GM21737 (cell line): Measurements from ENCODE around the gene SPPL2B.
"Not testable (repeated sequence)": the region's sequence is repeated elsewhere in the genome, so short reads cannot be mapped to it uniquely, and the experiment has no call there.

Experiments
- ATAC-seq: cut with Tn5 transposase; IDR thresholded peaks from one replicate; pipeline ENCODE4 v1.9.1; 2021; ENCODE audit warnings: mild to moderate bottlenecking, moderate library complexity; ENCODE audit not compliant: unreplicated experiment

SPPL2B gene

GRCh38 chr19:2336528-2337328, 8.2 kb downstream of the SPPL2B start:
- no peak for ATAC-seq

GRCh38 chr19:2337329-2337707, 8.8 kb downstream of the SPPL2B start:
- no peak for ATAC-seq

DNA sequence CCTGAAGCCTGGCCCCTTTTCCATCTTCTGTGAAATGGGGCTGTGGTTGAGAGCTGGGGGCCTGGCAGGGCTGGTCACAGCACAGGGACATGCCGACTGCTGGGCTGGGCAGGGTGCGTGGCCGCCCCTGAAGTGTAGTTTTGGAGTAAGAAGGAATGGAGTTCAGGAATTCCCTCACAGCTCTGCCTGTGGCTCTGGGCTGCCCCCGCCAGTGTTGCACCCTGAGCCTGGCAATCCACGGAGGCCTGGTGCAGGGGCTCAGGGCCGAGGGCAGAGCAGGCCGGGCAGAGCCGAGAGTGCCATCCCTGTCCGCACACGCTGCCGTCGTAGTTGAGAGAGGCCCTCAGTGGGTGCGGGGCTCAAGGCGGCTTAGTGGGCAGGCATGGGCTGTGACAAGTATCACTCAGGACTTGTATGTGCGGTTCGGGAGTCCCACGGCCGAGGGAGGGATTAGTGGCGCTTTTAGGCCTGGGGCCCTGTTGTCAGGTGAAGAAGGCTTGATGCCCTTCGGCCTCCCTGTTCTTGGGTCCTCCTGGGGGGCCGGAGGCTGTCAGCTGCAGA, 9.7 kb downstream of the SPPL2B start:
- ATAC-seq, result no peak

- ATAC-seq, result no peak
These were observed 10.5 kb downstream of the SPPL2B start for GRCh38 chr19:2338751-2339643.

GRCh38 chr19:2339644-2340310, 11.3 kb downstream of the SPPL2B start:
- ATAC-seq, result no peak

DNA sequence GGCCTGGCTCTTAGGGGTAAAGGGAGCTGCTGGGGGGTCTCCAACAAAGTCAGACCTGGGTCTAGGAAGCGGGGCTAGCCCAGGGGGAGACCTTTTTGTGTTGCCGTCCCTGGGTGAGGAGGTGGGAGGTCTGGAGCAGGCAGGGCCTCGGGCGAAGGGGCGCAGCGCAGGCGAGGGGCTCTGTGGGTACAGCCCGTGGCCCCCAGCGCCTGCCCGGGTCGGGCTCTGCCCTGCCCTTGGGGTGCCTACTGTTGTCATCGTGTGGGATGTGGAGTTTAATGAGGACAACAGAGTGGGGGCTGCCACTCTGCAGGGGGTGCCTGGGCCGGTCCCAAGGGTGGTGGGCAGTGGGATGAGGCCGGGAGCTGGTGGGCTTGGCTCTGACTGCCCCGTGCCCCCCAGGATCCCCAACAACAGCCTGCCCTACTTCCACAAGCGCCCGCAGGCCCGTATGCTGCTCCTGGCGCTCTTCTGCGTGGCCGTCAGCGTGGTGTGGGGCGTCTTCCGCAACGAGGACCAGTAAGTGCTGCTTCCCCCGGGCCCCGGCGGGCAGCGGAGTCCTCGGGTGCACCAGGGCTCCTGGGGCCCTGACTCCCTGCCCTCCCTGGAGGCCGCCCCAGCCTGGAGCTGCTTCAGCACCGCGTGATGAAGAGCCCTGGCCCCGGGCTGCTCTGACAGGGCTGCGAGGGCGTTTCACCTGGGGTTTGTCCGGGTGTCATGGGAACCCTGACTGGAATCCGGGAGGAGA, 12.2 kb downstream of the SPPL2B start:
- ATAC-seq, result no peak

DNA sequence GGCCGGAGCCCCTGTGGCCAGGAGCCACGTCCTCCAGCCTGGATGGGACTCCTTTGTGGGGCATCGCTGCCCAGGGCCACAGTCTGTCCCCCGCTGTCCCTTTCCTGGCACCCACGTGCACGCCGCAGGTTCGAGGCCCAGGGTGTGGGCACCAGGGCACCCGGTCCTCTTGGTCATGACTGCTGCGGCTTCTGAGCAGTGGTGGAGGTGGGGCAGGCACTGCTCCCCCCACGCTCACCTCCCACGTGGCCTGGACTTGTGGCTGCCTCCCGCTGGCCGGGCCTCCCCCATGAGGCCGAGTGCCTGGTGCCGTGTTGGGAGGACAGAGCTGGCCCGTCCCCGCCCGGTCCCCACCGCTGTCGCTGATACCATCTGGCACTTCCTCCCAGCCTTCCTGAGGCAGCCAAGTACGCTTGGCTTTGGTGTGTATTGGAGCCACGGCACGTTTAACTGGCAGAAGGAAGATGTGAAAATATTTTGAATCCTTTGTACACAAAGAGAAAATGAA, 12.8 kb downstream of the SPPL2B start:
- ATAC-seq, result no peak

DNA sequence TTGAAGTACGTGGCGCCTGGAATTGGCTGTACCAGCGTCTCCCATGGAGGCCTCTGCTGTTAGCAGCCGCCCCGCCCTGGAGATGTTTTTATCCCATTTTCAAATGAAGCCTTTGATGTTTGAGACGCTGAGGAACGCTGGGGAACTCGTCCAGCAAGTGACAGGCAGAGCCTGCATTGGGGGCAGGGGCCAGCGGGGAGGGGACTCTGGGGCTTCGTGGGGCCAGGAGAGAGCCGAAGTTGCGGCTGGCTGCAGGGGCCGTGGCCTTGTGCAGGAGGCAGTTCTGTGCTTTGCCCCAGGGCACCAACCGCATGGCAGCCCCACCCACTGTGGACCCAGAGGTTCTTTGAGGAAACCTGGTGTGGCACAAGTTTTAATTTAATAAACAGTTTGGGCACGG, 13.5 kb downstream of the SPPL2B start:
- no peak for ATAC-seq

DNA sequence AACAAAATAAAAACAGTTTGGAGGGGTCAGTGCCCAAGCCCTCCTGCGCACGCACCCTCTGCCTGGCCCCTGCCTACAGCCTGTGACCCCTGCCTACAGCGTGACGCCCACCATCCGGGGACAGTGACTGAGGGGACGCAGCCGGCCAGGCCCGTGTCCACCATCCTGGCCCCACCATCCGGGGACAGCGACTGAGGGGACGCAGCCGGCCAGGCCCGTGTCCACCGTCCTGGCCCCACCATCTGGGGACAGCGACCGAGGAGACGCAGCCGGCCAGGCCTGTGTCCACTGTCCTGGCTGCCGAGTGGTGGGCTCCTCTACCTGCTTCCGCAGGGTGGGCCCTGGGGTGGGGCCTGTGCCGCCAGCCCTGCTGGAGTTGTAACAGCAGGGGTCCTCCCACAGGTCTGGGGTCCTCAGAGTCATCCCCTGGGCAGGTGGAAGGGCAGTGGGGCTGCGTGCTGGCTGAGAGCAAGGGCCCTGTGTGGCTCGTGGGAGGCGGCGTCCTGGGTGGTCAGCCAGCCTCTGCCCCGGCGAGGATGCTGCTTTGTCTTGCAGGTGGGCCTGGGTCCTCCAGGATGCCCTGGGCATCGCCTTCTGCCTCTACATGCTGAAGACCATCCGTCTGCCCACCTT, 14.3 kb downstream of the SPPL2B start:
- no peak for ATAC-seq

DNA sequence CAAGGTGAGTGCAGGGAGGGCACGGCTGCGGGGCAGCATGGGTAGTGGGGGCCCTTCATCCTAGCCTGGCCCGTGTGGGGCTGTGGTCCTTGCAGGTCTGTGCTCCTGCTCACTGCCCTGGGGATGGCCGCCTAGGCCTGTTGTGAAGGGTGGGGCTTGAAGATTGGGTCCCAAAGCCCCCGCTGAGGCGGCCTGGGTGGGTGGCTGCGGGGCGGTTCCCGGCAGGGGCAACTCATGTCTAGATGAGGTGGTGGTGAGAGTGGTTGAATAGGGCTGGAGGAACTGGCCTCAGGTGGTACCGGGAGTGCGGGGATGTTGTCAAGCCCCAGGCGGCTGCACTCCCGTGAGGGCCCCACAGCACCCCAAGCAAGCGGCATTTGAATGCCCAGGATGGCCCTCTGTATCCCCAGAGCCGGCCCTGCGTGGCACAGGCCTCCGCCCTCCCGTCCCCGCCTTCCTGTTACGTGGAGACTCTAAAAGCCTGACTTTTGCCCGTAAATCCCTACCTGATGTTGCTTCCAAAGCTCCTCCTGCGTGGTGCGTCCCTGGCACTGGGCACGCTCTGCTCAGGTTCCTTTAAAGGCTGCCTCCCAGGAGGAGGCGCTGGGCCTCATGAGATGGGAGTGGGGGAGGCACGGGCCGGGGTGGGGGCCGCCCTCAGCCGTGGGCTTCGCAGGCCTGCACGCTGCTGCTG, 15.0 kb downstream of the SPPL2B start:
- ATAC-seq, result no peak

- no peak for ATAC-seq
These were observed 15.9 kb downstream of the SPPL2B start for GRCh38 chr19:2344381-2344870.

DNA sequence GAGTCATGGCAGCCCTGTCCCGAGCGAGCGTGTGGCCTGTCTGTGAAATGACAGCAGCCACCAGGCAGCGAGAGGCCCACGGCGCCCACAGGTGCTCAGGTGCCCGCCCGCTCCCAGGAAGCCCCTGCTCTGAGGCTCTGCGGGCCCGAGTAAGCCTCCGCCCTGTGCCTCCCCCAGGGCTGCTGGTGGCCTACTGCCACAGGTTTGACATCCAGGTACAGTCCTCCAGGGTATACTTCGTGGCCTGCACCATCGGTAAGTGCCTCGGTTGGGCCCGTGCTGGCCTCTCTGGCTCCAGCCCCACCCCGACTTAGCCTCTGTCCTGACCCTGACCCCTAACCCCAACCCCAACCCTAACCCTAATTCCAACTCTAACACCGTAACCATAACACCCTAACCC, 16.6 kb downstream of the SPPL2B start:
- no peak for ATAC-seq

DNA sequence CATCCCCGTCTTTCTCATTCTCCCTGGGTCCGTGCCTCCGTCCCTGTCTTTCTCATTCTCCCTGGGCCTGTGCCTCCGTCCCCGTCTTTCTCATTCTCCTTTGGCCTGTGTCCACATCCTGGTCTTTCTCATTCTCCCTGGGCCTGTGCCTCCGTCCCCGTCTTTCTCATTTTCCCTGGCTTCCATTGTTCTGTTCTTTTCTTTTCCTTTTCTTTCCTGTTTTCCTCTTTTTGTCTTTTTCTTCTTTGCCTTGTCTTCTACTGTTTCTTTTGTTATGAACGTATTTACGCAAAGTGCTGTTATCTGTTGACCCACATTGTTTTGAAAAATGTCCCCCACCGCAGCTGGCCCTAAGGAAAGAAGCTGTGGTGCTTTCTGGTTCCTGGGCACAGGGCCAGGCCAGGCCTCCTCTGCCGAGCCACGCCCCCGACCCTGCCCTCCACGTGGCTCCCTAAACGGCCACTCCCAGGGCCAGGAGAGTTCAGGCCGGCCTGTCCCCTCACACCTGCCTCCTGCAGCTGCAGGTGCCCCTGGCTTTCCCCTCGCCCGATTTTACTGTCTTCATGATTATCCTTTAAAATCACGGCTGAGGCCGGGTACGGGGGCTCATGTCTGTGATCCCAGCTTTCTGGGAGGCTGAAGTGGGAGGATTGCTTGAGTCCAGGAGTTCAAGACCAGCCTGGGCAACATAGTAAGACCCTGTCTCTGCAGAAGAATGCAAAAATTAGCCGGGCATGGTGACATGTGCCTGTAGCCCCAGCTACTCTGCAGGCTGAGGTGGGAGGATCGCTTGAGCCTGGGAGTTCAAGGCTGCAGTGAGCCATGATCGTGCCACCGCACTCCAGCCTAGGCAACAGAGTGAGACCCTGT, 17.5 kb downstream of the SPPL2B start:
- ATAC-seq, result no peak

DNA sequence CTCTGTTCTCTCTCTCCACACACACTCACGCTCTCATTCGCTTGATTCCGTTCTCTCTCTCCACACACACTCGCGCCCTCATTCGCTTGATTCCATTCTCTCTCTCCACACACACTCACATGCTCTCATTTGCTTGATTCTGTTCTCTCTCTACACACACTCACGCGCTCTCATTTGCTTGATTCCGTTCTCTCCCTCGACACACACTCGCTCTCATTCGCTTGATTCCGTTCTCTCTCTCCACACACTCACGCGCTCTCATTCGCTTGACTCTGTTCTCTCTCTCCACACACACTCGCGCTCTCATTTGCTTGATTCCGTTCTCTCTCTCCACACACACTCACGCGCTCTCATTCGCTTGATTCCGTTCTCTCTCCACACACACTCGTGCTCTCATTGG, 21.3 kb downstream of the SPPL2B start:
- not testable (repeated sequence) for ATAC-seq

- ATAC-seq, result no peak
These were observed 22.2 kb downstream of the SPPL2B start for GRCh38 chr19:2350656-2351055.

GRCh38 chr19:2351591-2351990, 23.1 kb downstream of the SPPL2B start:
- ATAC-seq, result no peak

GRCh38 chr19:2352121-2352520, 23.6 kb downstream of the SPPL2B start:
- no peak for ATAC-seq
